Subcutaneous adipose tissue (tissue), 4 donors: ENCODE data around the gene POC5. TPM values are rescaled to one million over a fixed set of nuclear protein-coding genes. Genes with fewer than 3 reads are reported as not detected.

ENCODE experiments used
- CTCF ChIP-seq: fragments of 450-650 bp; IDR thresholded peaks from one replicate; pipeline ENCODE4 v1.5.1; 2016; ENCODE audit warnings: low read depth, mild to moderate bottlenecking, control low read depth, antibody characterized with exemption, moderate library complexity
- total RNA-seq, 4 donors: library from RNA; depleted of rRNA; stranded (reverse); fragments of >200 nt; gene quantifications; one replicate each; pipeline ENCODE4 v1.1.0, GENCODE V29; 2016

Gene POC5
- total RNA-seq, 4 donors from 2014 or later: 10.9 to 17.8 (median 14.9) TPM

GRCh38 chr5:75677607-75678006 lies 39.6 kb downstream of the POC5 start:
- no peak for TF ChIP-seq CTCF

DNA sequence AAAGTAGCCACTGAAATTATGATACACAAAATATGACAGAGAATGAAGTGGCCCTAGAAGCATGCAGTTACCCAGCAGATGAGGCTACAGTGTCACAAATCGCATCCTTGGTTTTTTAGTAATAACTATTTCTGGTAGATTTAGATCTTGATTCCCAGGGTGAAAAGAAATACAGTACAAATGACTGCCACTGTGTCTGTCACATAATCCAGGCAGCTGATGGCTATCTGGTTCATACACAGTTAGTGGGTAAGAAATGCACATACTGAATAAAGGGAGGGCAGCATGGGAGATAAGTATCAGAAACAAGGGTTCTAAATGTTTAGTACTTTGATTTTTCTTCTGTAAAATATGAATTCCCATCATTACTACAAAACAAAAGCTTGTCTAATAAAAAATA lies 41.5 kb downstream of the POC5 start:
- TF ChIP-seq CTCF: no peak

- no peak for TF ChIP-seq CTCF
These were observed 44.6 kb downstream of the POC5 start for GRCh38 chr5:75672616-75673015.

DNA sequence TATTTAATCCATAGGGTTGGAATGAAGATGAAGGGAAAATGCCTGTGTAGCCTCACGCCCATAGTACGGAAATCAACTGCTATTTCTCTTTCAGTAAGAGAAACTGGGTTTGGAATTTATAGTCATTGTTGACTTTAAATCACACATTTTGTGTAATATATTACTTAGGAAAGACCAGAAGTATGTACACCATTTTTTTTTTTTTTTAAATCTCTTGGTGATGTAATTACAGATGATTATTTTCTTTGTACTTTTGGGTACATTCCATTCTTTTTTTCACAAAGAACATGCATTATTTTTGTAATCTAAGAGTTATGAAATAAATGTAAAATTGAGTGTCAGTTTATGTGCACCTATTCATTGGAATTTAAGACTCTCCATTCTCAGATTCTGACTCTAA lies 45.7 kb downstream of the POC5 start:
- no peak for TF ChIP-seq CTCF

DNA sequence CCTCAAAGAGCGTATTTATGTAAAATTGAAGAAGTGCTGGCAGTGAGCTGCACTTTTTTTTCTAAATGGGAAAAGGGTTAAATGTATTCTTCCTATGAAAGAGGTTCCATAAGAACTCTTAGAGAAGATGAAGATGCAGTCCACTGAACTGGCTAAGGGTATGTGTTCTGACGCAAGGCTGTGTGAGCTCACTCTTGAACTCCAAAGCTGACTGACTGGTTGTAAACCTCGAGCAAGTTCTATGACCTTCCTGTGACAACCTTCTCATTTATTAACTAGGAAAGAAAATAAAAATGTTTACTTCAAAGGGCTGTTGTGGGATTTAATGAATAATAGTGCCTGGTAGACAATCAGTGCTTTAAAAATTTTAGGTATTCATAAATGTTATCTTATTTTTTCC lies 46.7 kb downstream of the POC5 start:
- no peak for TF ChIP-seq CTCF

DNA sequence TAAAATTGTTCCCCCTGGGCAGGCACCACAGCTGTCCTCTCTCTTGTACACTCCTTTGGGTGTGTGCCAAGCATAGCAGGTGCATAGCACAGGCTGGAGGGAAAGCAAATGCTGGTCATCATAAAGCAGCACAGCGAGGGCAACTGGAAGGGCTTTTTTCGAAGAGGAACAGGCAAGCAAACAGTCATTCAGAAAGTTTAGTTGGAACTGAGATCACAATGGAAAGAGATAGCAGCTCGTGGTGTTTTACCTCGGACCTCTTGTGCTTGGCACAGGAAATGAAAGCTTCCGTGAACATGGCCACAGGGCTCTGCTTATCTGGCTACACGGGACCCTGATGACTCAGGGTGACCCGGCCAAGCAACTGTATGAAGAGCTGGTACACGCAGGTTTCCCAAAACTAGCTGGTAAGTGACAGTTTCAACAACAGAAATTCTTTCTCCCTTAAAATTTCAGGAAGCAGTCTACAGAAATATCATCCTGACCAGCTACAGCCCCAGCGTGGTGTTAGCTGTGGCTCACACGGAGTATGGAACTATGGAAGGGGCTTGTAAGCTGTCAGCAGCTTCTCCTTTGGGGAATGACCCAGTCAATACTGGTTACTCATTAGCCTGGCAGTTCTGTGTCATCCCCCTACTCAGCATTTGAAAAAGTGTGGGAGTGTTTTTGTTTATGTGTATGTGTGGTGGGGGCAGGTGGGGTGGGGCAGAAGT lies 48.1 kb downstream of the POC5 start:
- no peak for TF ChIP-seq CTCF

- TF ChIP-seq CTCF: no peak
These were observed 48.8 kb downstream of the POC5 start for GRCh38 chr5:75668445-75668844.
